ENCODE data around the gene SPTLC3.

The SPTLC3 gene

GRCh38 chr20:13120471-13120870 lies 111.7 kb downstream of the SPTLC3 start:
- no peak overlapping the region for H3K4me3 ChIP-seq (replicated peaks in 1 of 2; ENCODE audit: low read depth in 2 of 2, low read length in 2 of 2)
- DNase-seq (ENCODE audit: low read depth in 2 of 2), result no peak
- TF ChIP-seq CTCF (IDR thresholded peaks at IDR 0.05; ENCODE audit: low read depth, low read length), result no peak

DNA sequence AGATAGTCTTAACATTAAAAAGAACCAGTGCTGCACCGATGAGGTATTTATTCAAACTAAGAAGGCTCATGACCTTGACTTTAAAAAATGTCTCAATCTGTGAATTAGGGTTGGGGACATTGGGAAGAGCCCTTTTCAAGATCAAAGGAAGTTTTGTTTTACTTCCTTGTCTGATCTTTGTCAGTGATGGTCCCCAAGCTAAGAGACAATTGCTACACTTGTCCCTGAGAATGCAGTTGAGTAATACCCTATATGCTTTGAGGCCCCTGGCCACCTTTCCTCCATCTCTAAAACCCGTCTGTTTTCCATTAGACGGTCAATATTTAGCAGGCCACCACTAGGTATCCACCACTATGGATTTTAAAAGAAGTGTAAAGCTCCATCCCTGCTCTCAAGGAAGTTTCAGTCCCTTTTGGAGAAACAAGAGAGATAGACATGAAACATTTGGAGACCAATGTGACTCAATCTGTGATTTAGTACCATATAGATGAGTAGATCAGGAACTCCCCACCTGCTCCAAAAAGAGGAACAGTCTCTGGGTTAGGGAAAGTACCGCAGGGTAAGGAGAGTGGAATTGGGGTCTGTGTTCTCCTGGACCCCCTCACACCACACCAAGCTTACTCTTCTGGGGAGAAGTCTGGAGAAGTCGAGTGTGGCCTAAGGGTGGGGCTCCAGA lies 113.2 kb downstream of the SPTLC3 start:
- TF ChIP-seq CTCF (IDR thresholded peaks at IDR 0.05; ENCODE audit: low read depth, low read length), result no peak
- no peak overlapping the region for H3K4me3 ChIP-seq (replicated peaks in 1 of 2; ENCODE audit: low read depth in 2 of 2, low read length in 2 of 2)
- no peak for DNase-seq (ENCODE audit: low read depth in 2 of 2)

DNA sequence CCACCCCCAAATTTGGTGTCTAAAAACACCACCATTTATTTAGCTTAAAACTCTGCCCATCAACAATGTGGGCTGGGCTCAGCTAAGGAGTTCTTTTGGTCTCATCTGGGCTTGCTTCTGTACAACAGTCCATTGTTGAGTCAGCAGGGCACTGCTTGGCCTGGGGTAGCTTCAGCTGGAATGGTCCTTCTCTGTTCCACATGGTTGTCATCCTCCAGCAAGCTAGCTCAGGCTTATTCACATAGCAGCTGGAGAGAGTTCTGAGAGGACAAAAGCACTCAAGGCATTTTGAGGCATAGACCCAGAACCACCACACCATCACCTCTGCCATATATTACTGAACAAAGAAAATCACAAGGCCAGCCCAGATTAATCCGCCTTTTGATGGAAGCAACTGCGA lies 116.7 kb downstream of the SPTLC3 start:
- no peak for TF ChIP-seq CTCF (IDR thresholded peaks at IDR 0.05; ENCODE audit: low read depth, low read length)
- no peak for DNase-seq (ENCODE audit: low read depth in 2 of 2)

DNA sequence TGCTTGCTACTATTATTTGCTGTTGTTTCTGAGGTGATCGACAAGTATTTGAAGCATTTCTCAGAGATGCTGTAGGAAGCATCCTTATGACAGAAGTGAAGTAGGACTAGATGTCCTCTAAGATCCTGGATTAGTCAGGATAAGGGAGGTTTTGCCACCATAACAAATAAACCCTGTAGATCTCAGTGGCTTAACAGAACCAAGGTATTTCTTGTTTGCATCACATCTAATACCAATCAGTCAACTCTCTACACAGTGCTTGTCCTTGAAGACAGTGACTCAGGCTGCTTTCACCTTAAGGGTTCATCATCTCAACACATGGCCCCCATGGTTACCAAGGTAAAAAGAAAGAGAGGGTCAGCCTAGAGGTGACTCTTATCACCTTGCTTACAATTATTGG lies 119.4 kb downstream of the SPTLC3 start:
- TF ChIP-seq CTCF (IDR thresholded peaks at IDR 0.05; ENCODE audit: low read depth, low read length), result no peak
- no peak overlapping the region for H3K4me3 ChIP-seq (replicated peaks in 1 of 2; ENCODE audit: low read depth in 2 of 2, low read length in 2 of 2)
- DNase-seq (ENCODE audit: low read depth in 2 of 2), result no peak

More for the DNA sequence above, 116.7 kb downstream of the SPTLC3 start:
- no peak overlapping the region for H3K4me3 ChIP-seq (replicated peaks in 1 of 2; ENCODE audit: low read depth in 2 of 2, low read length in 2 of 2)

DNA sequence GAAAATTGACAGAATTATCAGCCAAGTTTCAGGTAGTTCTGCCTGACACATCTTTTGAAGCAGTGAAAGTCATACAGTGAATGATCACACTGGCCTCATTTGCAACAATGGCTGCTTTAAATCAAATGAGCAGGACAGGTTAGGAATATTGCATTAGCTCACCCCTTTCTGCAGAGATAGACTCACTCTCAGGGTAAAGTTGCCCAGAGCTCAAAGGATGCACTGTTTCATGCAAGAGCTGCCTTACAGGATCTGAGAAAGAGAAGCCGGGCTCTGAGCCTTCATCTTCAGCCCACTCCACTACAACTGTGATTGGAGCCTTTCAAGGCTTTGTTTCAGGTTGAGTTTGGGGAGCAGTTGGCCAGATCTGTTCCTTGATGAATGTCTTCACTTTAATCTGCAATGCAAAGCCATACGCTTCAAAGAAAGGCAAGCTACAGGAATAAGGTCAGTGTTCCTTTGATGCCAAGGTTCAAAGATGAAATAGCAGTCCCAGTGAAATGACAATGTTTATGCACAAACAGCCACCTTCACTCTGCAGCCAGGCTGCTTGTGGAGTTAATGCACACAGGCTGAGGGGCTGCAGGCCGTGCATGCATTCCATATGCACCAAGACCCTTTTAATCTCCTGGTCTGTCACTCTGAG lies 121.4 kb downstream of the SPTLC3 start:
- H3K4me3 ChIP-seq (replicated peaks in 1 of 2; ENCODE audit: low read depth in 2 of 2, low read length in 2 of 2), result no peak overlapping the region
- TF ChIP-seq CTCF (IDR thresholded peaks at IDR 0.05; ENCODE audit: low read depth, low read length), result no peak
- DNase-seq (ENCODE audit: low read depth in 2 of 2), result no peak

- DNase-seq (ENCODE audit: low read depth in 2 of 2), result no peak
- no peak overlapping the region for H3K4me3 ChIP-seq (replicated peaks in 1 of 2; ENCODE audit: low read depth in 2 of 2, low read length in 2 of 2)
- no peak for TF ChIP-seq CTCF (IDR thresholded peaks at IDR 0.05; ENCODE audit: low read depth, low read length)
Measured at GRCh38 chr20:13130707-13131103, 121.9 kb downstream of the SPTLC3 start.

Measured in cardiac fibroblast (primary cell).